Peyer's patch (tissue), 4 donors: ENCODE measurements around the gene CFAP119. TPM values are rescaled to one million over a fixed set of nuclear protein-coding genes. Genes with fewer than 3 reads are reported as not detected.

Experiments
- DNase-seq, 3 donors: peaks; one replicate each; pipeline ENCODE4 v3.0.0-alpha.2; 2017 to 2019
- H3K27ac ChIP-seq, 4 donors: fragments of 200-600 bp; sonication (generic); one replicate each; pipeline ENCODE4 v1.5.1; 2016 to 2019
- H3K27me3 ChIP-seq, 2 donors: fragments of 200-600 bp; sonication (generic); one replicate each; pipeline ENCODE4 v1.5.1; 2019
- H3K36me3 ChIP-seq, 3 donors: fragments of 200-600 bp; sonication (generic); one replicate each; pipeline ENCODE4 v1.5.1; 2016 to 2019
- H3K4me1 ChIP-seq, 4 donors: fragments of 200-600 bp; sonication (generic); one replicate each; pipeline ENCODE4 v1.5.1; 2016 to 2019
- H3K4me3 ChIP-seq, 4 donors: fragments of 200-600 bp; sonication (generic); 1 replicate in 3 of 4; 2 replicates in 1 of 4; pipeline ENCODE4 v1.5.1; 2016 to 2019; ENCODE audit warnings: mild to moderate bottlenecking in 1 of 4
- H3K9me3 ChIP-seq, 4 donors: fragments of 200-600 bp; sonication (generic); one replicate each; pipeline ENCODE4 v1.5.1; 2016 to 2019; ENCODE audit warnings: mild to moderate bottlenecking in 1 of 4
- CTCF ChIP-seq, 6 experiments: fragments of 450-650 bp in 4 of 6; fragments of 200-600 bp in 2 of 6; sonication (generic) in 1 of 6; IDR thresholded peaks; one replicate each; pipeline ENCODE4 v1.5.1; 2017 to 2019; ENCODE audit warnings: antibody characterized with exemption in 6 of 6, mild to moderate bottlenecking in 3 of 6, moderate library complexity in 1 of 6
- POLR2A ChIP-seq, 2 donors: fragments of 450-650 bp; IDR thresholded peaks; one replicate each; pipeline ENCODE4 v1.5.1; 2017; ENCODE audit warnings: antibody characterized with exemption in 2 of 2, mild to moderate bottlenecking in 2 of 2, moderate library complexity in 2 of 2
- total RNA-seq, 4 donors: library from RNA; depleted of rRNA; stranded (reverse); fragments of >200 nt; gene quantifications; one replicate each; pipeline ENCODE4 v1.1.0, GENCODE V29; 2016

Gene CFAP119
- total RNA-seq, 4 donors from 2014 or later, result 2.9 to 17.3 (median 4.2) TPM

- Histone ChIP-seq H3K4me3 (peak overlapping the region; percentile 73 to 98 (median 84)), H3K36me3 (peaks cover 0 to 43% (median 0%) of the 10 kb centered on the region in 3 donors), H3K27me3 (no peaks in the 10 kb centered on the region), H3K27ac (peak overlapping the region; percentile 81 to 84 (median 82)), H3K9me3 (no peaks in the 10 kb centered on the region), H3K4me1 (peaks cover 0 to 22% (median 2%) of the 10 kb centered on the region in 4 donors)
- no peak for TF ChIP-seq CTCF (IDR thresholded peaks at IDR 0.05)
- no peak for TF ChIP-seq POLR2A (IDR thresholded peaks at IDR 0.05)
- peak; percentile 25 to 69 (median 56) for DNase-seq
Observed at GRCh38 chr16:30748634-30749445, 13.0 kb downstream of the CFAP119 start.

- Histone ChIP-seq H3K27me3 (no peaks in the 10 kb centered on the region), H3K36me3 (peaks cover 0 to 40% (median 0%) of the 10 kb centered on the region in 3 donors), H3K4me1 (peaks cover 0 to 22% (median 2%) of the 10 kb centered on the region in 4 donors), H3K9me3 (no peaks in the 10 kb centered on the region), H3K27ac (peak within 1 kb of the TSS; percentile 81 to 84 (median 82)), H3K4me3 (peak within 1 kb of the TSS; percentile 73 to 98 (median 84))
- DNase-seq, result peak; percentile 98 to 100 (median 100)
- TF ChIP-seq CTCF (IDR thresholded peaks at IDR 0.05) (peak in 1 of 6 experiments; percentile 7), POLR2A (IDR thresholded peaks at IDR 0.05) (peak; percentile 62 to 69)
Observed at GRCh38 chr16:30747799-30748633, 13.8 kb downstream of the CFAP119 start, which contains the start of gene PHKG2. Gene PHKG2, plus strand, starts transcription at chr16:30748425. Its CDS starts 396 bp downstream, at chr16:30748821.

GRCh38 chr16:30747331-30747730, 14.5 kb downstream of the CFAP119 start:
- H3K4me1 ChIP-seq, result peaks cover 0 to 22% (median 2%) of the 10 kb centered on the region in 4 donors
- peaks cover 0 to 33% (median 0%) of the 10 kb centered on the region in 3 donors for H3K36me3 ChIP-seq
- TF ChIP-seq CTCF (IDR thresholded peaks at IDR 0.05) (no peak), POLR2A (IDR thresholded peaks at IDR 0.05) (no peak)
- no peak for DNase-seq
- peak overlapping the region; percentile 78 to 82 (median 81) for H3K27ac ChIP-seq
- no peaks in the 10 kb centered on the region for H3K9me3 ChIP-seq
- peak overlapping the region in 3 of 4 donors; percentile 73 to 98 (median 81) for H3K4me3 ChIP-seq
- H3K27me3 ChIP-seq, result no peaks in the 10 kb centered on the region

- Histone ChIP-seq H3K4me1 (peaks cover 0 to 28% (median 2%) of the 10 kb centered on the region in 4 donors), H3K36me3 (peaks cover 0 to 27% (median 0%) of the 10 kb centered on the region in 3 donors), H3K4me3 (no peak overlapping the region), H3K27me3 (no peaks in the 10 kb centered on the region), H3K9me3 (no peaks in the 10 kb centered on the region), H3K27ac (peak overlapping the region in 2 of 4 donors; percentile 78 to 82)
- TF ChIP-seq POLR2A (IDR thresholded peaks at IDR 0.05) (no peak), CTCF (IDR thresholded peaks at IDR 0.05) (no peak)
- DNase-seq, result no peak
Observed at GRCh38 chr16:30746638-30747175, 15.2 kb downstream of the CFAP119 start.

- TF ChIP-seq CTCF (IDR thresholded peaks at IDR 0.05), result no peak
- Histone ChIP-seq H3K4me3 (no peak overlapping the region), H3K9me3 (no peaks in the 10 kb centered on the region), H3K36me3 (peaks cover 0 to 16% (median 0%) of the 10 kb centered on the region in 3 donors), H3K27me3 (no peaks in the 10 kb centered on the region), H3K4me1 (peaks cover 0 to 45% (median 4%) of the 10 kb centered on the region in 4 donors), H3K27ac (peak overlapping the region in 1 of 4 donors; percentile 49)
- no peak for DNase-seq
Observed at GRCh38 chr16:30745082-30745481, 16.8 kb downstream of the CFAP119 start.
